CD4-positive, alpha-beta T cell treated with Interleukin-2 at 100 ng/mL for 4 hours (primary cell): ENCODE measurements around the gene HIP1R.

Source experiments
- DNase-seq: peaks from one replicate; pipeline ENCODE4 v3.0.0-alpha.2; 2020; ENCODE audit warnings: low spot score

The HIP1R gene

GRCh38 chr12:122847516-122847836, 12.2 kb downstream of the HIP1R start:
- no peak for DNase-seq

GRCh38 chr12:122847921-122848421, 12.7 kb downstream of the HIP1R start:
- no peak for DNase-seq

GRCh38 chr12:122848471-122849351, 13.5 kb downstream of the HIP1R start:
- no peak for DNase-seq

GRCh38 chr12:122849352-122850047, 14.2 kb downstream of the HIP1R start:
- DNase-seq: no peak

GRCh38 chr12:122850048-122850445, 14.8 kb downstream of the HIP1R start:
- DNase-seq: no peak

- DNase-seq: no peak
These were observed 15.6 kb downstream of the HIP1R start for GRCh38 chr12:122850695-122851350.

- DNase-seq: no peak
These were observed 16.6 kb downstream of the HIP1R start for GRCh38 chr12:122851820-122852219.

GRCh38 chr12:122852336-122853275, 17.3 kb downstream of the HIP1R start:
- DNase-seq: no peak

- DNase-seq: no peak
These were observed 18.5 kb downstream of the HIP1R start for GRCh38 chr12:122853582-122854245.

GRCh38 chr12:122854554-122854953, 19.3 kb downstream of the HIP1R start:
- DNase-seq: no peak

GRCh38 chr12:122855071-122855829, 20.0 kb downstream of the HIP1R start:
- no peak for DNase-seq

GRCh38 chr12:122855928-122856831, 20.9 kb downstream of the HIP1R start:
- DNase-seq: no peak

- no peak for DNase-seq
These were observed 21.9 kb downstream of the HIP1R start for GRCh38 chr12:122856999-122857671.

GRCh38 chr12:122858171-122858570, 22.9 kb downstream of the HIP1R start:
- no peak for DNase-seq

- no peak for DNase-seq
These were observed 23.5 kb downstream of the HIP1R start for GRCh38 chr12:122858591-122859302.

- DNase-seq: no peak
These were observed 24.2 kb downstream of the HIP1R start for GRCh38 chr12:122859303-122860039.
